Gastrocnemius medialis (tissue), 4 donors: ENCODE data around the gene TMEM14B.

Experiments
- POLR2A ChIP-seq, 2 donors: fragments of 450-650 bp; IDR thresholded peaks; one replicate each; pipeline ENCODE4 v1.6.1; 2017; ENCODE audit warnings: antibody characterized with exemption in 2 of 2, mild to moderate bottlenecking in 2 of 2, moderate library complexity in 2 of 2
- TF ChIP-seq, protein P1 (sequence below), 5 experiments: fragments of 450-650 bp in 3 of 5; fragments of 200-600 bp in 2 of 5; sonication (generic) in 2 of 5; IDR thresholded peaks in 4 of 5; conservative IDR thresholded peaks in 1 of 5; 1 replicate in 4 of 5; 2 replicates in 1 of 5; pipeline ENCODE4 v1.5.1; 2016 to 2019; ENCODE audit warnings: antibody characterized with exemption in 5 of 5, mild to moderate bottlenecking in 3 of 5, moderate library complexity in 3 of 5

DNA sequence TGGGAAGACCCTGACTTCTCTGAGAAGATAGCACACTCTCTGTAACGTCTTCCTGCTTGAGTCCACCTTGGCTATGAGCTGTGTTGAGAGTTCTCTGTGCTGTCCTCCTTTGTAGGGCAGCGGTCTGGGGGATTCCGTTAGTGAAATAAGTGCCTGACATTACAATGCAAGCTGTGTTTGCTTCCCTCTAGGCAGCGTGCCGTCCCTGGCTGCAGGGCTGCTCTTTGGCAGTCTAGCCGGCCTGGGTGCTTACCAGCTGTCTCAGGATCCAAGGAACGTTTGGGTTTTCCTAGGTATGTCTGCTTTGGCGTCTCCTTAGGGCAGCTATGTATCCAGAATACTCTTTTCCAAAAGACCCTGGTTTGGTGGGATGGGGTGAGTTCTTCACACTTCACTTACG lies 21.9 kb upstream of the TMEM14B start:
- TF ChIP-seq, protein P1, sequence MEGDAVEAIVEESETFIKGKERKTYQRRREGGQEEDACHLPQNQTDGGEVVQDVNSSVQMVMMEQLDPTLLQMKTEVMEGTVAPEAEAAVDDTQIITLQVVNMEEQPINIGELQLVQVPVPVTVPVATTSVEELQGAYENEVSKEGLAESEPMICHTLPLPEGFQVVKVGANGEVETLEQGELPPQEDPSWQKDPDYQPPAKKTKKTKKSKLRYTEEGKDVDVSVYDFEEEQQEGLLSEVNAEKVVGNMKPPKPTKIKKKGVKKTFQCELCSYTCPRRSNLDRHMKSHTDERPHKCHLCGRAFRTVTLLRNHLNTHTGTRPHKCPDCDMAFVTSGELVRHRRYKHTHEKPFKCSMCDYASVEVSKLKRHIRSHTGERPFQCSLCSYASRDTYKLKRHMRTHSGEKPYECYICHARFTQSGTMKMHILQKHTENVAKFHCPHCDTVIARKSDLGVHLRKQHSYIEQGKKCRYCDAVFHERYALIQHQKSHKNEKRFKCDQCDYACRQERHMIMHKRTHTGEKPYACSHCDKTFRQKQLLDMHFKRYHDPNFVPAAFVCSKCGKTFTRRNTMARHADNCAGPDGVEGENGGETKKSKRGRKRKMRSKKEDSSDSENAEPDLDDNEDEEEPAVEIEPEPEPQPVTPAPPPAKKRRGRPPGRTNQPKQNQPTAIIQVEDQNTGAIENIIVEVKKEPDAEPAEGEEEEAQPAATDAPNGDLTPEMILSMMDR (IDR thresholded peaks at IDR 0.05 in 4 of 5, conservative IDR thresholded peaks at IDR 0.05 in 1 of 5): no peak
- no peak for TF ChIP-seq POLR2A (IDR thresholded peaks at IDR 0.05)
